HL-60/S4 treated with phorbol 12-myristate 13-acetate at 8.2 ng/mL for 4 days and 3 days (cell line): ENCODE results near the gene MGAT4B.
"Not testable (repeated sequence)": the region's sequence is repeated elsewhere in the genome, so short reads cannot be mapped to it uniquely, and the experiment has no call there.

ENCODE experiments used
- in situ Hi-C: fragments of 300-500 bp; cut with MboI; formaldehyde crosslinking; loops from 2 replicates; pipeline ENCODE4 v1.15.0; 2022; ENCODE audit warnings: low sequenced_read_pairs

The MGAT4B gene

DNA sequence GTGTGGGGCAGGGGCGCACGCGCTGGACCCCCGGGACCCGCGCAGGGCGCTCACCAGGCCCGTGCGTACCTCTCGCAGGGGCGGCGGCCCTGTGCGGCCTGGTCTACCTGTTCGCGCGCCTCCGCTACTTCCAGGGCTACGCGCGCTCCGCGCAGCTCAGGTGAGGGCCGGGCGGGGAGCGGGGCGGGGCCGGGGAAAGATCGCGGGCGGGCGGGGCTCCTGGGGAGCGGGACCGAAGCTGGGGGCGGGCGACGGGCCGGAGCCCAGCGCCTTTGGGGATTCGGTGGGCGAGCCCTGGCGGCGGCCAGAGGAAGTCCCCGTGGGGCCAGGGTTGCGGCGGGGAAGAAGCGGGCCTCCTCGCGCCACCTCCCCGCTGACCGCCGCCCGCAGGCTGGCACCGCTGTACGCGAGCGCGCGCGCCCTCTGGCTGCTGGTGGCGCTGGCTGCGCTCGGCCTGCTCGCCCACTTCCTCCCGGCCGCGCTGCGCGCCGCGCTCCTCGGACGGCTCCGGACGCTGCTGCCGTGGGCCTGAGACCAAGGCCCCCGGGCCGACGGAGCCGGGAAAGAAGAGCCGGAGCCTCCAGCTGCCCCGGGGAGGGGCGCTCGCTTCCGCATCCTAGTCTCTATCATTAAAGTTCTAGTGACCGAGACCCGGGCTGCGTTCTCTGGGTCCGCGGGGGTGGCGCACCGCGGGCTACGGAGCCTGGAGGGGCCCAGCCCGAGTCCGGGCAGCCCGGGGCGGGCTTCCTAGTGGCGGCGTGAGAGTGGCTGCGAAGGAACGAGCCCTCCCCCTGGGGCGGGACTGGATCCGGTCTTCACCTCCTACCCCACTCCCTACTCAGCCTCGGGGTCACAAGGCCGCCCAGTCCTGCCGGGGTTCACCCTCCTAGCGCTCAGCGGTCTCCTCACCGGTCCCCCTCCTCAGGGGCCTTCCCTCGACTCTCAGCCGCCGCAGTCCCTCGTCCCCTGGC lies 10.5 kb downstream of the MGAT4B start:
- in situ Hi-C loops = loop anchor here (5.0 kb wide), 1 partner anchor 34 kb away; no protein-coding TSS in a partner anchor

DNA sequence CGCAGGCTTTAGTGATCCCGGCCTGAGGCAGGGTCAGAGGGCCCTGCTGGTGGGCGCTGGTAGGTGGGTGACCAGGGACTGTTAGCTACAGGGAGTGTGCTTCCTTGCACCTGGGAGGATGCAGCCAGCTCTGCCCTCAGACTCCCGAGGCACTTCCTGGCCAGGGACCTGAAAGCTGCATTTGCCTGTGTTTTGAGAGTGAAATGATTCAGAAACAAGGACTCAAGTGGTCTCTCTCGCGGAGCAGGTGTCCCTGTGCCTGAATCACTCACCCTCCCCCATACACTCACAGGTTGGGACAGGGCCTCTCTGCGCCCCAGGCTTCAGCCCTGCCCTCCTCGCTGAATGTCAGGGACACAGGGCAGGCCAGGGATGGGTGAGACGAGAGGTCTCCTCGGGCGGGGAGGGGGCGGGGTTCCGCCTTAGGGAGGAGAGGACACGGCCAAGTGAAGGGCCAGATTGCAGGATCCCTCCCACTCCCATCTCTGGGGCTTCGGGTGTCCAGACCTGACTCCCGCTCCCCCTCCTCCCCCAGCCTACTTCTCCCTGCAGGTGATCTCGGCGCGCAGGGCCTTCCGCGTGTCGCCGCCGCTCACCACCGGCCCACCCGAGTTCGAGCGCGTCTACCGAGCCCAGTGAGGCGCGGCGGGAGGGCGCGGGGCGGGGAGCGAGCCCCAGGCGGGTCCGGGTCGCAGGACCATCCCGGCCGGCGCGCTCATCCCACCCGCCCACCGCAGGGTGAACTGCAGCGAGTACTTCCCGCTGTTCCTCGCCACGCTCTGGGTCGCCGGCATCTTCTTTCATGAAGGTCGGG lies 11.4 kb downstream of the MGAT4B start:
- in situ Hi-C loops = loop anchor here (5.0 kb wide), 1 partner anchor 33 kb away; no protein-coding TSS in a partner anchor

DNA sequence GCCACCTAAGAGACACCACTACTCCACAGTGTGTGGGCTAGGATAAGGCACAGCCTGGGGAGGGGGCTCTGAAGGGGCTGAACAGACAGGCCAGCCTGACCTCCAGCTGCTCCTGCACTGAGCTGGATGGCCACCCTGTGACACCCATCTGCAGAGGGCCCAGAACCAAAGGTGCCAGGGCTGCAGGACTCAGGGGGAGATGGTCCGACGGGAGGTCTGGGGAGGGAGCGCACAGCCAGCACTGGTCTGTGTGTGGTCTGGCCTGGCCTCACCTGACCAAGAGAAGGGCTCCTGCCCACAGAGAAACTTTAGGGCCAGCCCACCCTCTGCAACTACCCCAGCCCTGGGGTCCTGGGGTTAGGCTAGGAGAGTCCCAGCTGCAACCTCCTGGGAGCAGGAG lies 12.1 kb downstream of the MGAT4B start:
- in situ Hi-C loops = no loop called here

DNA sequence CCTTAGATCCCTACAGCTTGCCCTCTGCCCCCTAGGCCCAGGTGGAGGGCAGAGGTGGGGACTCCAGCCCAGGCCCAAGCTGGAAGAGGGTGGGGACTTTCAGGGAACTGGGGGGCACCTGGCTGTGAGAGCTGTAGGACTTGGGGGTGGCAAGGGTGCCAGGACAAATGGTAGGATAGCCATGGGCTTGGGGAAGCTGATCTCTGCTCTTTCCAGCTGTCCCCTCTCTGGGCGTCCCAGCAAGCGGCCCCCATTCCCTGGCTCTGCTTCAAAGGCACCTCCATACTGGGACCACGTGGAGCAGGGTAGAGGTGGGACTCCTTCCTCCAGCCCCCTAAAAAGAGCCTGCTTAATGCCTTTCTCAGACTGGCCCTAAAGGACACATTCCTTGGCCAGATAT lies 12.5 kb downstream of the MGAT4B start:
- in situ Hi-C loops = no loop called here

DNA sequence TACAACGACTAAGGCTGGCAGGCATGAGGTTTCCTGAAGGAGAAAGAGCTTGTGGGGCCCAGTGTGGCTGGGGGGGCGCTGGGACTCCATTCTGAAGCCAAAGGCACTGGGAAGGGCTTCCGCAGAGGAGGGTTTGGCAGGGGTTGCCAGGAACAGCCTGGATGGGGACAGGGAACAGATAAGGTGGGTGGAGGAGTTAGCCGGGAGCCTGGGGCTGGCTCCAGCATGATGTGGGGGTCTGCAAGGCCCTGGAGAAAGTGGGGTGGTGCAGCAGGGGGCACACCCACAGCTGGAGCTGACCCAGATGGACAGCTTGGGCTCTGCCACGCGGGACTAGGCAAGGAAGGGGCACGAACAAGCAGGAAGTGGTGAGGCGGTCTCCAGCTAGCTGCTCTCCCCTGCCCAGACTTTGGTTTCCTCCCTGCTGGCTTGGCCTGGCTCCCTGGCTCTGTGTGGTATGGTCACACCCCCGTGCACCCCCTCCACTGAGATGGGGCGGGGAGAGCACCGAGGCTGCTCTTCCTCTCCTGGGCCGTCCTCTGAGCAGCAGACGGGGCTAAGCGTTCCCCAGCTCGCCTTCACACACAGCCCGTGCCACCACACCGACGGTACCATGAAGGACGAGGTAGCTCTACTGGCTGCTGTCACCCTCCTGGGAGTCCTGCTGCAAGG lies 13.1 kb downstream of the MGAT4B start, which contains the start of gene LTC4S:
Gene LTC4S (plus strand): TSS at position 519 of the 672 bp plus-strand sequence. CDS start 95 bp downstream, at position 614.
- in situ Hi-C loops = no loop called here

DNA sequence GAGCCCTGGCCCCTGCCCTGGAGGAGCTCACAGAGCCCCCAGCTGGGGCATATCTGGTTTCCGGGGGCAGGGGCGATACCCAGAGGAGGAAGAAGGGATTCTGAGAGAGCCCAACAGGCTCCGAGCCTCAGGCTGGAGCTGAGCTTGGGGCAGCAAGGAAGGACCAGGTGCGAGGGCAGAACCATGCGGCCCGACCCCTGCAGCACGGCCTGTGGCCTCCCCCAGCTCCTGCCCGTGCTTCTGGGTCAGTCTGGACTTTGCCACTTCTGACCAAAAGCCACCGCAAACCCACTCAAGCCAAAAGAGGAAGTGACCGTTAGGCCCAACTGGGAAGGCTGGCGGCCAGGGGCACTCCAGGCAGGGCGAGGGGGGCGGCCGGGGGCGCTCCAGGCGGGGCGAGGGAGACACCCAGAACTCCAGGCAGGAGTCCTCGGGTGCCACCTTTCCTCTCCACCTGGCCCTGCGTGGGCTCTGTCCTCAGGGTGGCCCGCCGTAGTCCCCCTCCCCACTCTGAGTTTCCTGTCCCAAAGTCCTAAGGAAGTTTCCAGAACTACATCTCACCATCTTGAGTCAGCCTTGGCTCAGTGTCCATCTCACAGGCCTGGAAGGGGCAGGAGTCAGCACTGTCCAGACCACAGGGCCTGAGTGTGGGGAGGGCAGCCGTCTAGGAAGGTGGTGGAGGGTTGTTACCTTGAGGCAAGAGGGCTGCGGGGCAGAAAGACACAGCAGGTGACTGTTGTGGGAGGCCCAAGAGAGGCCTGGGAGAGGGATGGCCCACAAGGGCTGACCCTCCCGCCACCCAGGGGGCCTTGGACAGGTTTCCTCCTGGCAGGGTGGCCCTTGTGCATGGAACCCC lies 13.8 kb downstream of the MGAT4B start:
- in situ Hi-C loops = no loop called here

DNA sequence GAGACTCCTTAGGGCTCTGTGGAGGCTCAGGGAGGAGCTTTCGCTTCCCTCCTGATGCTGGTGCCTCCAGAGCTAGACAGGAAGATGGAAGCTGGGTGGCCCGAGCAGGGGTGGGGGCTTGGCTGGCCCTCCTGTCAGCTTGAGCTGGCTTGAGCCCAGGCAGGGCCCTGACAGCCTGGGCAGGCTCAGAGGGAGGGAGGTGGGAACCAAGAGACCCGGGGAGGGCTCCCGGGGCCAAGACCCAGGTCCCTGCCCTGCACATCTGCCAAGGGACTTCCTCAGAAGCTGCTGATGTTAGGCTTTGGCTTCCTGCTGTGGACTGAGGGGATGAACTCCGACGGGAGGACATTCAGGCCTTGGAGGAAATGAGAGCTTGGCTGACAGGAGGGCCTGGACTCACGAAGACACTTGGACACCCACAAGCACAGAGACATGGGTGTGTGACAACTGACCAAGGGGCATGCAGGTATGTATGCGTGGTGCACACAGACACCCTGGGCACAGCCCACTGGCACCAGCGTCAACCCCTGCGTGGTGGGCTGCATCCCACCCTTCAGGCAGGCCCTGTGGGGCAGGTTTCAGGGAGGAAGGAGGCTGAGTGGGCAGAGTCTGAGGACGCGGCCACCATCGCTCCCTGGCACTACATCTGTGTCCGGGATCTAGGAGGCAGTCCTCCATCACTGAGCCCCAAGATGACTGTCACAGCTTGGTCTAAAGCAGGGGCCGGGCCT lies 14.6 kb downstream of the MGAT4B start:
- in situ Hi-C loops = no loop called here

DNA sequence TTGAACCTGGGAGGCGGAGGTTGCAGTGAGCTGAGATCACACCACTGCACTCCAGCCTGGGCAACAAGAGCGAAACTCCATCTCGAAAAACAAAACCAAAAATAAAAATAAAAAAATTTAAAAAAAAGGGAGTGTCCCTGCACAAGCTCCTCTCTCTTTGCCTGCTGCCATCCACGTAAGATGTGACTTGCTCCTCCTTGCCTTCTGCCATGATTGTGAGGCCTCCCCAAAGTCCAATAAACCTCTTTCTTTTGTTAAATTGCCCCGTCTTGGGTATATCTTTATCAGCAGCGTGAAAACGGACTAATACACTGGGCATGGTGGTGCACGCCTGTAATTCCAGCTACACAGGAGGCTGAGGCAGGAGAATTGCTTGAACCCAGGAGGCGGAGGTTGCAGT lies 17.4 kb downstream of the MGAT4B start:
- in situ Hi-C loops = not testable (repeated sequence)

DNA sequence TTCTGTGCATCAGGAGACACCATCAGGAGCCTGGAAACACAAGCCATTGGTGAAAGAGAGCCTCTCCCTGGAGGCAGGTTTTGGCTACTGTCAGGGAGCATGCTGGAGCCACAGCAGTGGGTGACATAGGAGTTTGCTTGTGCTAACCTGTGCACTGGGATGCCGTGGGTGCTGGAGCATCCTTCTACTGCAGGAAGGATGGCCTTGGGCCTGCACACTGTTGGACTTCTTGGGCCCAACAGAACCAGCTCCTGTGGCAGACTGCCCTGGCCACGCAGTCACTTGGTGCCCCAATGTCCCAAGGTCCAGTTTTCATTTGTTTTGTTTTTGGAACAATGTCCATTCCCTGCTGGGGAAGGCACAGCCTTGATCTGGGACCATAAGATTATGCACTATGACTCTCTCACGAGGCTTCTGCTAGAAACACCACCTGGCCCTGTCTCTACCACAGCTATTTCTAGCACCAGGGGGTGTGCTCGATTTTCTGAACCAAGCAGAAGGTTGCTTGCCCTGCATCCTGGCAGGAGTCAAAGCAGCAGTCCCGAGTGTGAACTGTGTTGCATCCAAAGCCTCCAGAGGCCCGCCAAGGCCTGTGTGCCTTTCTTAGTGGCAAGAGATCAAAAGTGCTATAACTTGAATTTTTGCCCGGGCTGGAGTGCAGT lies 18.3 kb downstream of the MGAT4B start:
- in situ Hi-C loops = no loop called here

DNA sequence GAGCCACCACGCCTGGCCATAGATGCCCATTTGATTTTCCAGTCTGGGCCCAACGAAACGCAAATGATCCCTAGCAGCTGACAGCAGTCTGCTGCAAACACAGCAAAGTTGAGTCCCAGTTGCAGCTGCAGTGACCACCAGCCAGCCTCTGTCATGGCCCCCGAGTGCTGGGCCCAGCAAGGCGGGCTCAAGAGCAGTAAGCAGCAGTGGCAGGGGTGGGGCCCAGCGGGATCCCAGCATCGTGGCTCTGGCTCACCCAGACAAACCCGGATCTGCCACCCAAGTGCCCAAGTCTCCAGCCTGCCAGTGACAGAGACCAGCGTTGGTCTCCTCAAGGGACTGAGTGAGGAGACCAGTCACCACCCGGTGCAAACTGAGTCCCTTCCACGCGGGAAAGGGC lies 19.8 kb downstream of the MGAT4B start:
- in situ Hi-C loops = no loop called here

DNA sequence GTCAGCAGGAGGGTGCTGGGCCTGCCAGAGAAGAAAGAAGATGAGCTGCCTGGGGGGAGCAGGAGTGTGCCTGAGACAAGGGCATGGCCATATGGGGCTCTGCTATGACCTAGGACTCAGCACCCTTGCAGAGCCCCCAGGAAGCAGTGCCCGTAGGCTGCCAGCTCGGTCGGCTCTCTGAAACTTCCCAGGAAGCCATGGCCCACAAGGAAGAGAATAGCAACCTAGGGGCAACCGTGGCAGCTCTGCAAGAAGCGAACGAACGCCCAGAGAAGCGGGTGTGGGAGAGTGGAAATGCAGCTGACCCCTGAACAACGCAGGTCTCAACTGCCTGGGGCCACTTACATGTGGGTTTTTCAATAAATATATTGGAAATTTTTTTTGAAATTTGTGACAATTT lies 23.5 kb downstream of the MGAT4B start:
- in situ Hi-C loops = no loop called here

DNA sequence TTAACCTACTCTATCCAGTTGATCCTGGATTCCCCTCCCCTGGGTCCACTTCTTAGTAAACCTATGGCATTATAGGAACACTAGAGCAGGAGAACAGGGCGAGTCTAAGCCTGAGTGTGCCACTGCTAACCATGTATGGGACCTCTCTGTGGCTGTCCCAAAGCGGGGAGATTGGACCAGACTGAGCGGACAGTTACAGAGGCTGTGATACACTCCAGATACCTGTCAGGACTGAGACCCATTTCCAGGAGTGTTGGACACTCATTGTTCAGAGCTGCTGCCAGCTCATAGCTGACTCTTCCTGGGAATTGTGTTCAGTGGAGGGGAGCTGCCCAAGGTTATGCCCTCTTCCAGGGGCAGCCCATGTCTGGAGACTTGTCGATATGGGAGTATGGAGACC lies 24.8 kb downstream of the MGAT4B start:
- in situ Hi-C loops = no loop called here

DNA sequence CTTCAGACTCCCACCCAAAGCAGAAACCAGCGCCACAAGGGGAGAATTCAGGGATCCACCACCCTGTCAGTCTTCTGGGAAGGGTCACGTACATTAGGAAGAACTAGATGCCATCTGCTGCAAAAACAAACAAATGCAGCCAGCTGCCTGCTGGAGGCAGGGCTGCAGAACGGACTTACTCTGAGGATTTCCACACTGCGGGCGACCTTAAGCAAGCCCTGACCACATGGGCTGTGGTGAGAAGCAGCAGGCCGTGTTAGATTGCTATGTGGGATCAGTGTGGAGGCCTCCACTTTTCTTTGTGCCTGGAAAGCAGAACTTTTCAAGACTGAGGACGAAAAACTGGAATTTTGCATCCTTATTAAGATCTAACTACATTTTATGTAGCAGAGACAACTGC lies 26.3 kb downstream of the MGAT4B start:
- in situ Hi-C loops = no loop called here

DNA sequence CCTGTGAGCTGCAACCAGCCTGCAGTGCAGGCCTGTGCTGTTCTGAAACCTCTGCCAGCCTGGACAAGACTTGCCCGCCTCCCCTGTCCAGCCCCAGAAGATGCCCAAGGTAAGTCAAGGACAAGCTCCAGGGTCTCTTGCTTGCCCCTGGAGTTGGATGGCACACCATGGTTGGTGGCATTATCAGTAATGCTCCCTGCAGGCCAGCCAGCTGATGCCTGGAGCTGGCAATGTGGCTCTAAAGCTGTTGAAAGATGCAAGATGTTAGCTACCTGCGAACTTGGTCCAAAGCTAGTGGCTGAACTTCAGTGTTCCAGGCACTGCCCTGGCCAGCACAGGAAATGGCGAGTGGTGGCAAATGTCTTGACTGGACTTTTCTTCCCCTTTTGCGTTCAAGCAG lies 26.8 kb downstream of the MGAT4B start:
- in situ Hi-C loops = no loop called here

DNA sequence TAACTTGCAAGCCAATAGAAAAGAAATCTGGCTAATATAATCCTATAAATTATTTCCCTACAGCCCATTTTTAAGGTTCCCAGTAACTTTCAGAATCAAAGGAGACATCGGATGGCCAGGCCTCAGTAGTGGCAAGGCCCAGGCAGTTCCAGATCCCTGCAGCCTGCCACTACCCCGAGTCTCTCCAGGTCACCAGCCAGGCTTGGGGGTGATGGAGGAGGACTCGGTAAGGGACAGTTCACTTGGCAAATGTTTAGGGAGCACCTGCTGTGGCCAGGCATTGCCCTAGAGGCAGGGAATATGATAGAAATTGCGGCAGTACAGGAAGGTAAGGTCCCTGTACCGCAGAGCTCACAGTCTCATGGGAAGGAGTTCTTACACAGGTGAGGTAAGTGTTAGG lies 28.1 kb downstream of the MGAT4B start:
- in situ Hi-C loops = no loop called here

DNA sequence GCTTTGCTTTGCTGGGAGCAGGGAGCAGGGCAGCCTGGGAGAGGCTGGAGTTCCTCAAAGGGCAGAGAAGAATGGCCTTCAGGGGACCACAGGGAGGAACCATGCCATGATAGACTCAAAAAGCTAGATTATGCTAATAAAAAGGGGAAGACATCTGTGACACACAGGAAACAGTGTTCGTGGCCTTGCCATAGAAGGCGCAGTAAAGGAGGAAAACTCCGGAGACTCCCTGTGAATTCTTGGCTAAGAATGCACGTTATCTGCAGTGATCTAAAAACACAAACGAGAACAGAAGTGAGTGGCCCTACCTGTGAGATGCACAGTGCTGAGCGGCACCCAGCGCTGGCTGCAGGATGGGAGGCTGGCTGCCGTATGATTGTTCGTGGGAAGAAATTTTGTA lies 28.8 kb downstream of the MGAT4B start:
- in situ Hi-C loops = no loop called here

DNA sequence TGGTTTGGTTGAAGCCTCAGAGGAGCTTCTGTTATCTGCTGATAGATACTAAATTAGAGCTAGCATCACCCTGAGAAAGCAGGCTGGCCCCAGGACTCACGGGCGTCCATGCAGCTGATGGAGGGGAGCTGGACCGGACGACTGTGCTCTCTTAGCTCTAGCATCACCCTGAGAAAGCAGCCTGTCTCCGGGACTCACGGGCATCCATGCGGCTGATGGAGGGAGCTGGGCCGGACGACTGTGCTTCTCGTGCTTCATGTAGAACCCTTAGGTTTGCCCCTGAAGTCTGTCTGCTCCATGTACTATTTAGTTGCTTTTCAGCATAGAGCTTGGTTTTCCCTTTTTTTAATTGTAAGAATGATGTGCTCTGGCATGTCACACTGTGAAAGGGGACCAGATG lies 29.2 kb downstream of the MGAT4B start:
- in situ Hi-C loops = no loop called here

DNA sequence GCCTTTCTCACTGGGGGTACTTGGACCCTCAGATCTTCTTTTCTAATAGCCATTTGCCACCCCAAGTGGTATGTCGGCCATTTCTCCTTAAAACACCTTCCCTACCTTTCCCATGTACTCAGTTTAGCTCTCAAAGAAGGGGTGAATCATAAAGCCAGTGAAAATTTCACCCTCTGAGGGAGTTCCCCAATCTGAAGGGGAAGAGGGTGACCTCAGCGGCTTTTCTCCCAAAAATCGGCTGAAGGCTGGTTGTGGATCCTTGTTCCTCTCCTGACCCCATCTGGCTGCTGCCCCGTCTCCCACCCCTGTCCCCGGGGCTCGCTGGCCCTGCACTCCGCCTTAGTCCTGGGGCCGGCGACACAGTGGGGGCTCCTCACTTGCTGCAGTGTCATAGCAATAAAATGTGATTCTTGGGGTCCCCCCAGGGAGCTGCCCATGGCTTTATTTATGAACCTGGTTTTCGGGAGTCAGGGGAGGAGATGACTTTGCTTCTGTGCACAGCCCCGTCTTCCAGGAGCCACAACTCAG lies 30.2 kb downstream of the MGAT4B start:
- in situ Hi-C loops = no loop called here

DNA sequence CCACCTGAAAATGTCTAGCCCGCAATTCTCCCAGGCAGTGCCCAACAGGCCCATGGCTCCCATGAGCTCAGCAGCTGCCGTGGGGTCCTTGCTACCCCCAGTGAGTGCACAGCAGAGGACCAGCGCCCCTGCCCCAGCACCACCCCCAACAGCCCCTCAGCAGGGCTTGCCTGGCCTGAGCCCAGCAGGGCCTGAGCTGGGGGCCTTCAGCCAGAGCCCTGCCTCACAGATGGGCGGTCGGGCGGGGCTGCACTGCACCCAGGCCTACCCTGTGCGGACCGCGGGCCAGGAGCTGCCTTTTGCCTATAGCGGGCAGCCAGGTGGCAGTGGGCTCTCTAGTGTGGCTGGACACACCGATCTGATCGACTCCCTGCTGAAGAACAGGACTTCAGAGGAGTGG lies 32.2 kb downstream of the MGAT4B start:
- in situ Hi-C loops = no loop called here
